ENCODE results near the gene FOXN3. TPM values are rescaled to one million over a fixed set of nuclear protein-coding genes. Genes with fewer than 3 reads are reported as not detected.
"Not testable (repeated sequence)": the region's sequence is repeated elsewhere in the genome, so short reads cannot be mapped to it uniquely, and the experiment has no call there.

The FOXN3 gene
- total RNA-seq, 1 donor from 2014 or later: 34.5 TPM

GRCh38 chr14:89162586-89162985, 254.4 kb downstream of the FOXN3 start:
- Histone ChIP-seq H3K4me3 (ENCODE audit: low read depth, low read length) (no peak overlapping the region), H3K27me3 (ENCODE audit: control insufficient read depth, insufficient read depth, low read length) (no peaks in the 10 kb centered on the region), H3K36me3 (ENCODE audit: control insufficient read depth, insufficient read depth, low read length) (no peaks in the 10 kb centered on the region)
- DNase-seq (ENCODE audit: low read depth): no peak
- TF ChIP-seq, protein P1, sequence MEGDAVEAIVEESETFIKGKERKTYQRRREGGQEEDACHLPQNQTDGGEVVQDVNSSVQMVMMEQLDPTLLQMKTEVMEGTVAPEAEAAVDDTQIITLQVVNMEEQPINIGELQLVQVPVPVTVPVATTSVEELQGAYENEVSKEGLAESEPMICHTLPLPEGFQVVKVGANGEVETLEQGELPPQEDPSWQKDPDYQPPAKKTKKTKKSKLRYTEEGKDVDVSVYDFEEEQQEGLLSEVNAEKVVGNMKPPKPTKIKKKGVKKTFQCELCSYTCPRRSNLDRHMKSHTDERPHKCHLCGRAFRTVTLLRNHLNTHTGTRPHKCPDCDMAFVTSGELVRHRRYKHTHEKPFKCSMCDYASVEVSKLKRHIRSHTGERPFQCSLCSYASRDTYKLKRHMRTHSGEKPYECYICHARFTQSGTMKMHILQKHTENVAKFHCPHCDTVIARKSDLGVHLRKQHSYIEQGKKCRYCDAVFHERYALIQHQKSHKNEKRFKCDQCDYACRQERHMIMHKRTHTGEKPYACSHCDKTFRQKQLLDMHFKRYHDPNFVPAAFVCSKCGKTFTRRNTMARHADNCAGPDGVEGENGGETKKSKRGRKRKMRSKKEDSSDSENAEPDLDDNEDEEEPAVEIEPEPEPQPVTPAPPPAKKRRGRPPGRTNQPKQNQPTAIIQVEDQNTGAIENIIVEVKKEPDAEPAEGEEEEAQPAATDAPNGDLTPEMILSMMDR (IDR thresholded peaks at IDR 0.05; ENCODE audit: insufficient read depth, low read length, poor library complexity, severe bottlenecking): no peak

DNA sequence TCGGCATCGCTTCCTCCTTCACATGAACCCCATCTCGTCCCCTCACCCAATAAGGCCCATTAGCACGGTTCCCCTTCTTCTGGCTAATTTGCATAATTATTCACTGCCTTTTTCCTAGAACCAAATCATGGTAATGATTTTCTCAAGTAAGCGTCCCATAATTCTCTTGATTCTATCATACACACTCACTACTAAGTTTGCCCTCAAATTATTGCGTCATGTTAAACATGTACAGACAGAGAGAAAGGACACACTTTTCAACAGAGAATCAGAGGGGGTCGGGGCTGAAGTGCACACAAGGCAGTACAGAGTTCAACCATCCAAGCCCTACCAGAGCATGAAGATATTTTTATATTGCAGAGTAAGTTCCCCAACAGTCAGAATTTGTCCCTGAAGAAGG, 256.6 kb downstream of the FOXN3 start:
- Histone ChIP-seq H3K4me3 (ENCODE audit: low read depth, low read length) (no peak overlapping the region), H3K36me3 (ENCODE audit: control insufficient read depth, insufficient read depth, low read length) (no peaks in the 10 kb centered on the region), H3K27me3 (ENCODE audit: control insufficient read depth, insufficient read depth, low read length) (no peaks in the 10 kb centered on the region)
- no peak for DNase-seq (ENCODE audit: low read depth)
- TF ChIP-seq, protein P1 (IDR thresholded peaks at IDR 0.05; ENCODE audit: insufficient read depth, low read length, poor library complexity, severe bottlenecking): no peak

- TF ChIP-seq, protein P1 (IDR thresholded peaks at IDR 0.05; ENCODE audit: insufficient read depth, low read length, poor library complexity, severe bottlenecking): no peak
- Histone ChIP-seq H3K4me3 (ENCODE audit: low read depth, low read length) (no peak overlapping the region), H3K27me3 (ENCODE audit: control insufficient read depth, insufficient read depth, low read length) (no peaks in the 10 kb centered on the region), H3K36me3 (ENCODE audit: control insufficient read depth, insufficient read depth, low read length) (no peaks in the 10 kb centered on the region)
- DNase-seq (ENCODE audit: low read depth): no peak
These were observed 258.3 kb downstream of the FOXN3 start for GRCh38 chr14:89158701-89159100.

DNA sequence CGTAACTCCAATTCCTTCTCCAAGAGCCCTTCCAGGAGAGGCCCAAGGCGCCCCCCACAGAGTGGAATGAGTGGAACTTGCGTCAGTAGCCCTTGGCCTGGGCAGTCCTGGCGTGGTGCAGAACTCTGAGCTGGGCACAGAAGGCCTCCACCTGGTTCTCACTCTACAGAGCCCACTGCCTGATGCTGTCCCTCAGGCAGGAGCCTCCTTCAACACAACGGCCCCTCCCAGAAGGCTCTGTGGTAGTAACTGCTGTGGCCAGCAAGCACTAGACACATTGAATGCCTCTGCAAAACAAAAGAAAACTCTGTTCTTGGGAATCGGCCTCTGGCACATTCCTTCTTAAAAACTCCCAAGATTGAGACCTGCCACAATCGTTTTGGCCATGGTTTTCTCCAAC, 258.9 kb downstream of the FOXN3 start:
- H3K27me3 ChIP-seq (ENCODE audit: control insufficient read depth, insufficient read depth, low read length); DNase-seq (ENCODE audit: low read depth); H3K36me3 ChIP-seq (ENCODE audit: control insufficient read depth, insufficient read depth, low read length); H3K4me3 ChIP-seq (ENCODE audit: low read depth, low read length): not testable (repeated sequence)

- TF ChIP-seq, protein P1 (IDR thresholded peaks at IDR 0.05; ENCODE audit: insufficient read depth, low read length, poor library complexity, severe bottlenecking): no peak
- H3K27me3 ChIP-seq (ENCODE audit: control insufficient read depth, insufficient read depth, low read length): no peaks in the 10 kb centered on the region
- DNase-seq (ENCODE audit: low read depth): no peak
- H3K4me3 ChIP-seq (ENCODE audit: low read depth, low read length): no peak overlapping the region
- no peaks in the 10 kb centered on the region for H3K36me3 ChIP-seq (ENCODE audit: control insufficient read depth, insufficient read depth, low read length)
These were observed 261.5 kb downstream of the FOXN3 start for GRCh38 chr14:89155491-89155890.

- H3K4me3 ChIP-seq (ENCODE audit: low read depth, low read length); H3K27me3 ChIP-seq (ENCODE audit: control insufficient read depth, insufficient read depth, low read length); DNase-seq (ENCODE audit: low read depth); H3K36me3 ChIP-seq (ENCODE audit: control insufficient read depth, insufficient read depth, low read length): not testable (repeated sequence)
These were observed 265.3 kb downstream of the FOXN3 start for GRCh38 chr14:89151693-89152092.

GRCh38 chr14:89146274-89146673, 270.8 kb downstream of the FOXN3 start:
- H3K27me3 ChIP-seq (ENCODE audit: control insufficient read depth, insufficient read depth, low read length): no peaks in the 10 kb centered on the region
- H3K4me3 ChIP-seq (ENCODE audit: low read depth, low read length): no peak overlapping the region
- no peaks in the 10 kb centered on the region for H3K36me3 ChIP-seq (ENCODE audit: control insufficient read depth, insufficient read depth, low read length)
- TF ChIP-seq, protein P1 (IDR thresholded peaks at IDR 0.05; ENCODE audit: insufficient read depth, low read length, poor library complexity, severe bottlenecking): no peak
- peak; percentile 10 for DNase-seq (ENCODE audit: low read depth)

All from kidney epithelial cell (primary cell).